Subcutaneous abdominal adipose tissue (tissue), 5 donors: ENCODE results near the gene C2orf78.

ENCODE experiments used
- H3K27ac ChIP-seq: one replicate; pipeline ENCODE4 v1.7.0; 2013; ENCODE audit warnings: low read depth, mild to moderate bottlenecking, inconsistent platforms, low read length, moderate library complexity
- H3K27me3 ChIP-seq, 5 donors: one replicate each; pipeline ENCODE4 v1.7.0; 2013; ENCODE audit warnings: low read length in 5 of 5, inconsistent platforms in 1 of 5; ENCODE audit not compliant: control insufficient read depth in 5 of 5, insufficient read depth in 4 of 5
- H3K36me3 ChIP-seq, 5 donors: one replicate each; pipeline ENCODE4 v1.7.0; 2013; ENCODE audit warnings: low read length in 5 of 5; ENCODE audit not compliant: control insufficient read depth in 5 of 5, insufficient read depth in 5 of 5
- H3K4me1 ChIP-seq, 5 donors: one replicate each; pipeline ENCODE4 v1.7.0; 2013; ENCODE audit warnings: low read length in 5 of 5, mild to moderate bottlenecking in 3 of 5, moderate library complexity in 1 of 5; ENCODE audit not compliant: control insufficient read depth in 5 of 5, insufficient read depth in 5 of 5
- H3K4me3 ChIP-seq, 5 donors: one replicate each; pipeline ENCODE4 v1.7.0; 2013; ENCODE audit warnings: low read length in 5 of 5, low read depth in 1 of 5
- H3K9ac ChIP-seq, 5 donors: one replicate each; pipeline ENCODE4 v1.7.0; 2013; ENCODE audit warnings: low read length in 5 of 5, mild to moderate bottlenecking in 4 of 5, moderate library complexity in 3 of 5
- H3K9me3 ChIP-seq, 5 donors: one replicate each; pipeline ENCODE4 v1.7.0; 2013; ENCODE audit warnings: low read length in 5 of 5; ENCODE audit not compliant: control insufficient read depth in 5 of 5
- donor health status: healthy.
- donor health status: healthy.
- donor health status: healthy.
- donor health status: healthy.
- donor health status: healthy.

Gene C2orf78

GRCh38 chr2:73842739-73843019 lies 58.7 kb downstream of the C2orf78 start:
- Histone ChIP-seq H3K9me3 (no peaks in the 10 kb centered on the region), H3K4me3 (no peak overlapping the region), H3K9ac (no peak overlapping the region), H3K4me1 (peaks cover 0 to 5% (median 3%) of the 10 kb centered on the region in 5 donors), H3K27me3 (no peaks in the 10 kb centered on the region), H3K36me3 (peaks cover 29 to 40% (median 33%) of the 10 kb centered on the region in 5 donors), H3K27ac (no peak overlapping the region)

GRCh38 chr2:73844087-73844486 lies 60.1 kb downstream of the C2orf78 start:
- Histone ChIP-seq H3K9ac (peak overlapping the region in 1 of 5 donors; percentile 38), H3K27me3 (no peaks in the 10 kb centered on the region), H3K36me3 (peaks cover 35 to 53% (median 42%) of the 10 kb centered on the region in 5 donors), H3K27ac (no peak overlapping the region), H3K9me3 (no peaks in the 10 kb centered on the region), H3K4me1 (no peaks in the 10 kb centered on the region), H3K4me3 (no peak overlapping the region)

GRCh38 chr2:73850009-73850408 lies 66.0 kb downstream of the C2orf78 start:
- no peaks in the 10 kb centered on the region for H3K4me1 ChIP-seq
- H3K27ac ChIP-seq: no peak overlapping the region
- H3K4me3 ChIP-seq: no peak overlapping the region
- H3K9me3 ChIP-seq: no peaks in the 10 kb centered on the region
- no peaks in the 10 kb centered on the region for H3K27me3 ChIP-seq
- H3K9ac ChIP-seq: no peak overlapping the region
- H3K36me3 ChIP-seq: peaks cover 52 to 100% (median 90%) of the 10 kb centered on the region in 5 donors

- H3K27ac ChIP-seq: no peak overlapping the region
- H3K4me3 ChIP-seq: no peak overlapping the region
- no peaks in the 10 kb centered on the region for H3K9me3 ChIP-seq
- no peak overlapping the region for H3K9ac ChIP-seq
- H3K4me1 ChIP-seq: no peaks in the 10 kb centered on the region
- no peaks in the 10 kb centered on the region for H3K27me3 ChIP-seq
- peaks cover 60 to 100% (median 92%) of the 10 kb centered on the region in 5 donors for H3K36me3 ChIP-seq
Observed at GRCh38 chr2:73851274-73851673, 67.3 kb downstream of the C2orf78 start.

GRCh38 chr2:73852020-73852419 lies 68.0 kb downstream of the C2orf78 start:
- H3K9me3 ChIP-seq: no peaks in the 10 kb centered on the region
- H3K9ac ChIP-seq: no peak overlapping the region
- no peak overlapping the region for H3K27ac ChIP-seq
- no peaks in the 10 kb centered on the region for H3K4me1 ChIP-seq
- H3K27me3 ChIP-seq: no peaks in the 10 kb centered on the region
- peaks cover 62 to 100% (median 92%) of the 10 kb centered on the region in 5 donors for H3K36me3 ChIP-seq
- H3K4me3 ChIP-seq: no peak overlapping the region

- Histone ChIP-seq H3K36me3 (peaks cover 58 to 89% (median 85%) of the 10 kb centered on the region in 5 donors), H3K9me3 (no peaks in the 10 kb centered on the region), H3K4me3 (no peak overlapping the region), H3K27ac (no peak overlapping the region), H3K9ac (no peak overlapping the region), H3K27me3 (no peaks in the 10 kb centered on the region), H3K4me1 (no peaks in the 10 kb centered on the region)
Observed at GRCh38 chr2:73855526-73855925, 71.5 kb downstream of the C2orf78 start.

GRCh38 chr2:73856214-73856613 lies 72.2 kb downstream of the C2orf78 start:
- Histone ChIP-seq H3K36me3 (peaks cover 58 to 88% (median 85%) of the 10 kb centered on the region in 5 donors), H3K27me3 (no peaks in the 10 kb centered on the region), H3K4me1 (no peaks in the 10 kb centered on the region), H3K9me3 (no peaks in the 10 kb centered on the region), H3K9ac (no peak overlapping the region), H3K4me3 (no peak overlapping the region), H3K27ac (no peak overlapping the region)

GRCh38 chr2:73859721-73860586 lies 76.0 kb downstream of the C2orf78 start:
- H3K27ac ChIP-seq: no peak overlapping the region

GRCh38 chr2:73862987-73863386 lies 79.0 kb downstream of the C2orf78 start:
- H3K4me1 ChIP-seq: no peaks in the 10 kb centered on the region
- H3K9me3 ChIP-seq: no peaks in the 10 kb centered on the region
- H3K4me3 ChIP-seq: no peak overlapping the region

More at GRCh38 chr2:73859721-73860586, 76.0 kb downstream of the C2orf78 start:
- H3K27me3 ChIP-seq: no peaks in the 10 kb centered on the region
- peaks cover 64 to 85% (median 82%) of the 10 kb centered on the region in 5 donors for H3K36me3 ChIP-seq
- no peak overlapping the region for H3K4me3 ChIP-seq
- no peaks in the 10 kb centered on the region for H3K4me1 ChIP-seq
- no peaks in the 10 kb centered on the region for H3K9me3 ChIP-seq
- H3K9ac ChIP-seq: no peak overlapping the region

More at GRCh38 chr2:73862987-73863386, 79.0 kb downstream of the C2orf78 start:
- Histone ChIP-seq H3K36me3 (peaks cover 62 to 78% (median 75%) of the 10 kb centered on the region in 5 donors), H3K27ac (no peak overlapping the region), H3K27me3 (no peaks in the 10 kb centered on the region), H3K9ac (no peak overlapping the region)
